HEK293 (cell line): ENCODE measurements around the gene PKDCC.

Experiments
- KLF10 ChIP-seq: fragments of 450-650 bp; IDR thresholded peaks from 2 replicates; pipeline ENCODE4 v1.5.1; 2018; ENCODE audit warnings: missing biosample characterization, mild to moderate bottlenecking, missing genetic modification characterization
- KLF17 ChIP-seq: fragments of 450-650 bp; formaldehyde crosslinking; IDR thresholded peaks from 2 replicates; pipeline ENCODE4 v1.5.1; 2016; ENCODE audit warnings: missing biosample characterization, missing genetic modification characterization
- PRDM10 ChIP-seq: fragments of 450-650 bp; formaldehyde crosslinking; IDR thresholded peaks from 2 replicates; pipeline ENCODE4 v1.5.1; 2016; ENCODE audit warnings: missing biosample characterization, missing genetic modification characterization
- RBAK ChIP-seq: fragments of 450-650 bp; formaldehyde crosslinking; IDR thresholded peaks from 2 replicates; pipeline ENCODE4 v1.5.1; 2016; ENCODE audit warnings: missing biosample characterization, missing genetic modification characterization
- ZBTB26 ChIP-seq: fragments of 450-650 bp; formaldehyde crosslinking; optimal IDR thresholded peaks from 2 replicates; pipeline ENCODE3; 2016; ENCODE audit warnings: missing biosample characterization, mild to moderate bottlenecking, missing genetic modification characterization
- ZBTB49 ChIP-seq: fragments of 450-650 bp; formaldehyde crosslinking; IDR thresholded peaks from 2 replicates; pipeline ENCODE4 v1.5.1; 2016; ENCODE audit warnings: missing biosample characterization, missing genetic modification characterization, low read depth
- ZFP41 ChIP-seq: fragments of 450-650 bp; formaldehyde crosslinking; IDR thresholded peaks from 2 replicates; pipeline ENCODE4 v1.5.1; 2016; ENCODE audit warnings: missing biosample characterization, missing genetic modification characterization, borderline replicate concordance
- ZNF114 ChIP-seq: fragments of 450-650 bp; formaldehyde crosslinking; IDR thresholded peaks from 2 replicates; pipeline ENCODE4 v1.5.0; 2017; ENCODE audit warnings: missing biosample characterization, missing genetic modification characterization
- ZNF133 ChIP-seq: fragments of 450-650 bp; formaldehyde crosslinking; IDR thresholded peaks from 2 replicates; pipeline ENCODE4 v1.5.1; 2016; ENCODE audit warnings: missing biosample characterization, missing genetic modification characterization
- ZNF335 ChIP-seq: fragments of 450-650 bp; formaldehyde crosslinking; conservative IDR thresholded peaks from 2 replicates; pipeline ENCODE4 v1.5.1; 2016; ENCODE audit warnings: missing biosample characterization, missing genetic modification characterization
- ZNF341 ChIP-seq: fragments of 450-650 bp; formaldehyde crosslinking; IDR thresholded peaks from 2 replicates; pipeline ENCODE4; 2016; ENCODE audit warnings: low read depth, missing biosample characterization, missing genetic modification characterization
- ZNF391 ChIP-seq: fragments of 450-650 bp; formaldehyde crosslinking; IDR thresholded peaks from 2 replicates; pipeline ENCODE4 v1.5.1; 2016; ENCODE audit warnings: low read depth, missing biosample characterization, missing genetic modification characterization, borderline replicate concordance
- ZNF404 ChIP-seq: fragments of 450-650 bp; formaldehyde crosslinking; IDR thresholded peaks from 2 replicates; pipeline ENCODE4 v1.5.1; 2017; ENCODE audit warnings: missing biosample characterization, missing genetic modification characterization
- ZNF423 ChIP-seq: fragments of 450-650 bp; formaldehyde crosslinking; IDR thresholded peaks from 2 replicates; pipeline ENCODE4 v1.5.1; 2016; ENCODE audit warnings: missing biosample characterization, missing genetic modification characterization
- ZNF518A ChIP-seq: fragments of 450-650 bp; formaldehyde crosslinking; conservative IDR thresholded peaks from 2 replicates; pipeline ENCODE4 v1.5.1; 2016; ENCODE audit warnings: low read depth, missing biosample characterization, missing genetic modification characterization
- ZNF580 ChIP-seq: fragments of 450-650 bp; formaldehyde crosslinking; IDR thresholded peaks from 2 replicates; pipeline ENCODE4 v1.5.1; 2016; ENCODE audit warnings: missing biosample characterization, missing genetic modification characterization
- ZNF704 ChIP-seq: fragments of 450-650 bp; formaldehyde crosslinking; IDR thresholded peaks from 2 replicates; pipeline ENCODE4 v1.5.1; 2016; ENCODE audit warnings: missing biosample characterization, missing genetic modification characterization
- ZNF707 ChIP-seq: fragments of 450-650 bp; formaldehyde crosslinking; IDR thresholded peaks from 2 replicates; pipeline ENCODE4 v1.5.1; 2016; ENCODE audit warnings: missing biosample characterization, missing genetic modification characterization
- ZNF768 ChIP-seq: fragments of 450-650 bp; formaldehyde crosslinking; IDR thresholded peaks from 2 replicates; pipeline ENCODE4 v1.5.1; 2018; ENCODE audit warnings: missing biosample characterization, mild to moderate bottlenecking, missing genetic modification characterization
- ZNF776 ChIP-seq: fragments of 450-650 bp; formaldehyde crosslinking; IDR thresholded peaks from 2 replicates; pipeline ENCODE4 v1.5.0; 2017; ENCODE audit warnings: missing biosample characterization, missing genetic modification characterization, borderline replicate concordance
- ZNF843 ChIP-seq: fragments of 450-650 bp; formaldehyde crosslinking; IDR thresholded peaks from 2 replicates; pipeline ENCODE4 v1.5.1; 2016; ENCODE audit warnings: missing biosample characterization, missing genetic modification characterization
- ZSCAN5A ChIP-seq: fragments of 450-650 bp; formaldehyde crosslinking; IDR thresholded peaks from 2 replicates; pipeline ENCODE4 v1.5.1; 2016; ENCODE audit warnings: missing biosample characterization, missing genetic modification characterization

PKDCC gene

GRCh38 chr2:42046819-42047487 is 868 bp upstream of the PKDCC start (continued):
- TF ChIP-seq ZBTB49, result no peak
- TF ChIP-seq ZNF391 (tag by site-specific recombination), result no peak
- TF ChIP-seq ZNF114 (tag by site-specific recombination), result no peak
- no peak for TF ChIP-seq ZNF133 (tag by site-specific recombination)
- no peak for TF ChIP-seq ZNF707 (tag by site-specific recombination)
- TF ChIP-seq ZNF404 (tag by site-specific recombination), result no peak
- TF ChIP-seq KLF17, result peak; percentile 91
- TF ChIP-seq ZNF768 (tag by site-specific recombination), result no peak
- peak; percentile 45; the same call in 1 of the 2 replicates for TF ChIP-seq KLF10 (tag by site-specific recombination)
- TF ChIP-seq ZSCAN5A, result no peak
- TF ChIP-seq RBAK (tag by site-specific recombination), result no peak
- peak; percentile 59 for TF ChIP-seq ZNF341 (tag by site-specific recombination)
- no peak for TF ChIP-seq ZBTB26
- no peak for TF ChIP-seq ZNF580 (tag by site-specific recombination)
- 0 out of 2 replicates have a peak, but pooled peaks have one; percentile 16 for TF ChIP-seq ZNF843 (tag by site-specific recombination)
- TF ChIP-seq ZNF423 (tag by site-specific recombination), result no peak; the same call in 1 of the 2 replicates
- no peak for TF ChIP-seq ZNF704
- TF ChIP-seq PRDM10 (tag by site-specific recombination), result 0 out of 2 replicates have a peak, but pooled peaks have one; percentile 10
- TF ChIP-seq ZNF335 (tag by site-specific recombination), result peak; percentile 82
- no peak for TF ChIP-seq ZNF776 (tag by site-specific recombination)
- TF ChIP-seq ZNF518A (tag by site-specific recombination), result no peak
- TF ChIP-seq ZFP41 (tag by site-specific recombination), result no peak
